ENCODE results near the gene LY6G6C. TPM values are rescaled to one million over a fixed set of nuclear protein-coding genes. Genes with fewer than 3 reads are reported as not detected.

LY6G6C gene
- total RNA-seq, 1 experiment from 2014 or later: not detected

- H3K56ac ChIP-seq (ENCODE audit: insufficient read length, low read depth, low read length): no peak overlapping the region
- no peak for DNase-seq
- no peak overlapping the region for H3K4ac ChIP-seq (ENCODE audit: low read depth, low read length)
- H3K23ac ChIP-seq (ENCODE audit: insufficient read length, low read depth, low read length): no peak overlapping the region
- H3K4me3 Mint-ChIP-seq: no peak overlapping the region; a peak in 1 of 5 replicates
- no peak overlapping the region for H3K27ac ChIP-seq (ENCODE audit: insufficient read length, low read depth, low read length)
- H2BK20ac ChIP-seq (ENCODE audit: low read depth, low read length, poor library complexity, severe bottlenecking): no peak overlapping the region
- H4K20me1 ChIP-seq (ENCODE audit: control insufficient read depth, insufficient read depth, insufficient read length): no peaks in the 10 kb centered on the region
- no peaks in the 10 kb centered on the region; a peak in 1 of 5 replicates for H3K9me3 Mint-ChIP-seq
- H3K27ac Mint-ChIP-seq: peak overlapping the region in 2 of 3 experiments; percentile 23 to 52; a peak in 3 of 7 replicates
- H3K27me3 Mint-ChIP-seq (ENCODE audit: low read depth): peaks cover 3% of the 10 kb centered on the region
- peaks cover 14 to 54% (median 36%) of the 10 kb centered on the region in 3 experiments for H3K36me3 Mint-ChIP-seq (ENCODE audit: insufficient read depth in 1 of 3, low read depth in 3 of 3)
- H3K23me2 ChIP-seq (ENCODE audit: insufficient read length, low read depth, low read length, poor library complexity, severe bottlenecking): peaks cover 5% of the 10 kb centered on the region
- no peaks in the 10 kb centered on the region for H3K79me1 ChIP-seq (ENCODE audit: insufficient read depth, low read depth, low read length, poor library complexity, severe bottlenecking)
- no peaks in the 10 kb centered on the region for H3K4me1 ChIP-seq (ENCODE audit: insufficient read depth, low read length)
- no peak overlapping the region for H4K5ac ChIP-seq (ENCODE audit: insufficient read length, low read depth, low read length)
- no peaks in the 10 kb centered on the region for H3K9me3 ChIP-seq (ENCODE audit: control insufficient read depth, low read depth, low read length)
- H3K14ac ChIP-seq (ENCODE audit: insufficient read depth, low read length): no peak overlapping the region
- no peak overlapping the region for H2BK12ac ChIP-seq (ENCODE audit: insufficient read length, low read depth, low read length)
- H3K9ac ChIP-seq (ENCODE audit: extremely low read depth, insufficient read length, low read length): no peak overlapping the region
- H4K91ac ChIP-seq (ENCODE audit: insufficient read length, low read depth, low read length): no peak overlapping the region
- H2AK5ac ChIP-seq (ENCODE audit: insufficient read length, low read length): no peak overlapping the region
- H4K8ac ChIP-seq (replicated peaks; ENCODE audit: insufficient read length, low read depth, low read length): no peak overlapping the region
- WGBS (ENCODE audit: extremely low coverage, insufficient read length, low lambda C conversion rate): no CpG with 5 or more reads among the region's 14 CpGs
- peaks cover 13 to 18% of the 10 kb centered on the region in 2 experiments for H3K4me1 Mint-ChIP-seq
- H3K79me2 ChIP-seq (ENCODE audit: insufficient read depth, low read length): no peaks in the 10 kb centered on the region
- H2BK5ac ChIP-seq (ENCODE audit: insufficient read length, low read length): no peak overlapping the region
- no peak overlapping the region for H3T11ph ChIP-seq (ENCODE audit: low read length)
- no peak overlapping the region for H2BK120ac ChIP-seq (ENCODE audit: low read depth, low read length, poor library complexity, severe bottlenecking)
- H3K4me2 ChIP-seq (ENCODE audit: insufficient read depth, insufficient read length, low read length): no peak overlapping the region
- H3K27me3 ChIP-seq (ENCODE audit: insufficient read depth, low read length): no peaks in the 10 kb centered on the region
- no peak overlapping the region for H2BK15ac ChIP-seq (ENCODE audit: low read depth, low read length)
- H3K18ac ChIP-seq (ENCODE audit: insufficient read length, low read depth, low read length): no peak overlapping the region
- no peak for TF ChIP-seq CTCF (conservative IDR thresholded peaks at IDR 0.05)
- H2AFZ ChIP-seq (ENCODE audit: low read length): no peak overlapping the region
Measured at GRCh38 chr6:31687860-31688693, 33.5 kb downstream of the LY6G6C start.

Data from H9 (cell line).